ENCODE data around the gene HS3ST6.

The HS3ST6 gene

GRCh38 chr16:1912215-1912543 is 6.0 kb downstream of the HS3ST6 start:
- H3K36me3 ChIP-seq (ENCODE audit: insufficient read depth, low read depth, low read length) = no peaks in the 10 kb centered on the region
- no peaks in the 10 kb centered on the region; the same call in 1 of the 2 replicates for H3K4me1 ChIP-seq (ENCODE audit: insufficient read depth, low read length)
- peaks cover 45% of the 10 kb centered on the region for H3K27me3 ChIP-seq (ENCODE audit: insufficient read depth, low read length)
- H3K9ac ChIP-seq (ENCODE audit: low read depth, low read length) = no peak overlapping the region
- H3K4me3 ChIP-seq (ENCODE audit: low read length) = no peak overlapping the region
- H3K9me3 ChIP-seq (ENCODE audit: insufficient read depth, low read depth, low read length) = no peaks in the 10 kb centered on the region
- no peak overlapping the region for H3K27ac ChIP-seq (ENCODE audit: low read length)

- Histone ChIP-seq H3K4me3 (ENCODE audit: low read length) (no peak overlapping the region), H3K36me3 (ENCODE audit: insufficient read depth, low read depth, low read length) (no peaks in the 10 kb centered on the region), H3K9me3 (ENCODE audit: insufficient read depth, low read depth, low read length) (no peaks in the 10 kb centered on the region), H3K9ac (ENCODE audit: low read depth, low read length) (no peak overlapping the region), H3K27ac (ENCODE audit: low read length) (no peak overlapping the region), H3K4me1 (ENCODE audit: insufficient read depth, low read length) (no peaks in the 10 kb centered on the region; the same call in 1 of the 2 replicates), H3K27me3 (ENCODE audit: insufficient read depth, low read length) (peaks cover 42% of the 10 kb centered on the region)
Observed at GRCh38 chr16:1911467-1912214, 6.6 kb downstream of the HS3ST6 start.

- Histone ChIP-seq H3K4me3 (ENCODE audit: low read length) (no peak overlapping the region), H3K4me1 (ENCODE audit: insufficient read depth, low read length) (no peaks in the 10 kb centered on the region; the same call in 1 of the 2 replicates), H3K9ac (ENCODE audit: low read depth, low read length) (no peak overlapping the region), H3K9me3 (ENCODE audit: insufficient read depth, low read depth, low read length) (no peaks in the 10 kb centered on the region), H3K36me3 (ENCODE audit: insufficient read depth, low read depth, low read length) (no peaks in the 10 kb centered on the region), H3K27ac (ENCODE audit: low read length) (no peak overlapping the region), H3K27me3 (ENCODE audit: insufficient read depth, low read length) (peaks cover 28% of the 10 kb centered on the region)
Observed at GRCh38 chr16:1909561-1910231, 8.5 kb downstream of the HS3ST6 start.

DNA sequence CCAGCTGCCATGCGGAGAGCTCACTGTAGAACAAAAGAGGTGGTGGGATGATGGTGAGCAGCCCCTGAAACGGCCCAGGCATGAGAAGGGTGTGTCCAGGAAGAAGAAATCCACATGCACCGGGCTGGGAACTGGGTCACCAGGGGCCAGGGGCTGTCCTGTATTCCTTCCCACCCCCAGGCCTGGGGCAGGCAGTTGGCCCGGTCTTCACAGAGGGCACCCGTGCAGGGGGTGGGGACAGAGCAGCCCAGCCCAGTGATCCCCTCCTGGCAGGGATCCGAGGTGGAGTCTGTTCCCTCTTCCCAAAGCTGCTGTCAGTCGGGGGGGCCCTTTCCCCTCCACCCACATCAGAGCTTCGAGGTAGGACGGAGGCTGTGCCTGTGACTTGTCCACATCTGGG is 9.2 kb downstream of the HS3ST6 start:
- no peak overlapping the region for H3K4me3 ChIP-seq (ENCODE audit: low read length)
- no peaks in the 10 kb centered on the region for H3K4me1 ChIP-seq (ENCODE audit: insufficient read depth, low read length)
- no peaks in the 10 kb centered on the region for H3K9me3 ChIP-seq (ENCODE audit: insufficient read depth, low read depth, low read length)
- H3K27me3 ChIP-seq (ENCODE audit: insufficient read depth, low read length) = peaks cover 21% of the 10 kb centered on the region
- no peak overlapping the region for H3K27ac ChIP-seq (ENCODE audit: low read length)
- no peaks in the 10 kb centered on the region for H3K36me3 ChIP-seq (ENCODE audit: insufficient read depth, low read depth, low read length)
- H3K9ac ChIP-seq (ENCODE audit: low read depth, low read length) = no peak overlapping the region

DNA sequence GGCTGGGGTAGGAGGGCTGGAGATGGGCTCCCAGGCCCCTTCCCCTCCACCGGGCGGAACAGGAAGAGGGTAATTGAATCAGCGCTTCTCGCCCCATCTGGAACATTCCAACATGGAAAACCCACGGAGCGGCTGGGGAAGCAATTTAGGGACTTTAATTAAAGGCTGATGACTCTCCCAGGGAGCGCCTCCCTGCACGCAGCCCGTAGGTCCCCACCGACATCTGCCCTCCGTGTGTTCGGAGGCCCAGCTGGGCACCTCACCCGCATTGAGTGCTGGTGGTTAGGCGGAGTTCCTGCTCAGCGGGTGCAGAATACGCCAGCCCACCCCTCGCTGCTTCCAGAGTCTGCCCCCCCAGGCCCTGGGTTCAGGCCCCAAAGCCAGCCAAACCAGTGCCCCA is 10.0 kb downstream of the HS3ST6 start:
- no peaks in the 10 kb centered on the region for H3K4me1 ChIP-seq (ENCODE audit: insufficient read depth, low read length)
- H3K4me3 ChIP-seq (ENCODE audit: low read length) = no peak overlapping the region
- H3K9me3 ChIP-seq (ENCODE audit: insufficient read depth, low read depth, low read length) = no peaks in the 10 kb centered on the region
- H3K36me3 ChIP-seq (ENCODE audit: insufficient read depth, low read depth, low read length) = no peaks in the 10 kb centered on the region
- H3K27ac ChIP-seq (ENCODE audit: low read length) = no peak overlapping the region
- H3K27me3 ChIP-seq (ENCODE audit: insufficient read depth, low read length) = peaks cover 15% of the 10 kb centered on the region
- no peak overlapping the region for H3K9ac ChIP-seq (ENCODE audit: low read depth, low read length)

- Histone ChIP-seq H3K36me3 (ENCODE audit: insufficient read depth, low read depth, low read length) (no peaks in the 10 kb centered on the region), H3K4me1 (ENCODE audit: insufficient read depth, low read length) (no peaks in the 10 kb centered on the region), H3K4me3 (ENCODE audit: low read length) (no peak overlapping the region), H3K9ac (ENCODE audit: low read depth, low read length) (no peak overlapping the region), H3K27me3 (ENCODE audit: insufficient read depth, low read length) (peaks cover 15% of the 10 kb centered on the region), H3K27ac (ENCODE audit: low read length) (no peak overlapping the region), H3K9me3 (ENCODE audit: insufficient read depth, low read depth, low read length) (no peaks in the 10 kb centered on the region)
Observed at GRCh38 chr16:1907226-1907860, 10.9 kb downstream of the HS3ST6 start.

DNA sequence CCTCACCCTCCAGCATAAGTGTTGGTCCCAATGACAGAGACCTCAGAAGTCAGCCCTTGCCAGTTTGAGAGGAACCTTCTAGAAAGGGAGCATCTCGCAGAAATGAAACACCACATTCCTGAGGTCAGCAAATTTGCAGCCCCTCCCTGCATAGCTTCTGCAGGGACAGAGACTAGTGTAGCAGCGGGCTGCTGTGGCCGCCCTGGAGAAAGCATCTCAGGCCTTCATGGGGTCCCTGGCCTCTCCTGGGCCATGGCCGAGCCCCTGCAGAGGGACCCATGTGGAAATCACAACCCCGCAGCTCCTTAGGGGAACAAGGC is 11.4 kb downstream of the HS3ST6 start:
- no peaks in the 10 kb centered on the region for H3K4me1 ChIP-seq (ENCODE audit: insufficient read depth, low read length)
- H3K27ac ChIP-seq (ENCODE audit: low read length) = no peak overlapping the region
- no peak overlapping the region for H3K9ac ChIP-seq (ENCODE audit: low read depth, low read length)
- no peaks in the 10 kb centered on the region for H3K9me3 ChIP-seq (ENCODE audit: insufficient read depth, low read depth, low read length)
- H3K27me3 ChIP-seq (ENCODE audit: insufficient read depth, low read length) = peaks cover 15% of the 10 kb centered on the region
- H3K4me3 ChIP-seq (ENCODE audit: low read length) = no peak overlapping the region
- no peaks in the 10 kb centered on the region for H3K36me3 ChIP-seq (ENCODE audit: insufficient read depth, low read depth, low read length)

DNA sequence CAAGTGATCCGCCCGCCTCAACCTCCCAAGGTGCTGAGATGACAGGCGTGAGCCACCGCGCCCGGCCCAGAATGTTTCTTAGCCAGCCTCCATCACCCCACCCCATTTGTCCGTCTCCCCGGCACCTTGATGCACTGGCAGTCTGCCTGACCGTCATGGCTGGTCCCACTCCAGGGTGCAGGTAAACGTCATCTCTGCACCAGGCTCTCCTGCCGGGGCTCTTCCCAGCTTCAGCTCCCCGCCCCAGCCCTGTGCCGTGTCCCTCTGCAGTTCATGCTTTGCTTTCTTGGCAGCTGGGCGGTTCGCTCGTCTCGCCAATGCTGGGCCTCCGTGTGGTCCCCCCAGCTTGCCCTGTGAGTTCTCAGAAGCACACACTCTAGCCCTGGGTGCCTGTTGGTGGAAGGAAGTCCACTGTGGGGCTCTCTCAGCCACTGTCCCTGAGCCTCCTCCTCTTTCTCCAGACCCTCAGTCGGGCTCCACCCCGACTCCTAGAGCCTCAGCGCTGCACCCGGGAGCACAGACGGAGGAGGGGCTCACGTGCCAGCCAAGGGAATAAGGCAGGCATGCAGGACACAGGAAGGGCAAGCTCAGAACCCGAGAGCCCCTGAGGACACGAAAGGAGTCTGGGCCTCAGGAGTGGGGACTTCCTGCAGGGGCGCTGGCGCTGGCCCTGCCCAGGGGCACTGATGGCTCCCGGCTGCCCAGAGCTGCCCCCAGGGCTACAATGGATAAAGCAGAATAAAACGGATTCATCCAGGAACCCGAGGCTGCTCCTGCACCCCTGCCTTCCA is 12.0 kb downstream of the HS3ST6 start:
- Histone ChIP-seq H3K9ac (ENCODE audit: low read depth, low read length) (no peak overlapping the region), H3K27me3 (ENCODE audit: insufficient read depth, low read length) (peaks cover 15% of the 10 kb centered on the region), H3K27ac (ENCODE audit: low read length) (no peak overlapping the region), H3K4me3 (ENCODE audit: low read length) (no peak overlapping the region), H3K9me3 (ENCODE audit: insufficient read depth, low read depth, low read length) (no peaks in the 10 kb centered on the region), H3K4me1 (ENCODE audit: insufficient read depth, low read length) (no peaks in the 10 kb centered on the region), H3K36me3 (ENCODE audit: insufficient read depth, low read depth, low read length) (no peaks in the 10 kb centered on the region)

DNA sequence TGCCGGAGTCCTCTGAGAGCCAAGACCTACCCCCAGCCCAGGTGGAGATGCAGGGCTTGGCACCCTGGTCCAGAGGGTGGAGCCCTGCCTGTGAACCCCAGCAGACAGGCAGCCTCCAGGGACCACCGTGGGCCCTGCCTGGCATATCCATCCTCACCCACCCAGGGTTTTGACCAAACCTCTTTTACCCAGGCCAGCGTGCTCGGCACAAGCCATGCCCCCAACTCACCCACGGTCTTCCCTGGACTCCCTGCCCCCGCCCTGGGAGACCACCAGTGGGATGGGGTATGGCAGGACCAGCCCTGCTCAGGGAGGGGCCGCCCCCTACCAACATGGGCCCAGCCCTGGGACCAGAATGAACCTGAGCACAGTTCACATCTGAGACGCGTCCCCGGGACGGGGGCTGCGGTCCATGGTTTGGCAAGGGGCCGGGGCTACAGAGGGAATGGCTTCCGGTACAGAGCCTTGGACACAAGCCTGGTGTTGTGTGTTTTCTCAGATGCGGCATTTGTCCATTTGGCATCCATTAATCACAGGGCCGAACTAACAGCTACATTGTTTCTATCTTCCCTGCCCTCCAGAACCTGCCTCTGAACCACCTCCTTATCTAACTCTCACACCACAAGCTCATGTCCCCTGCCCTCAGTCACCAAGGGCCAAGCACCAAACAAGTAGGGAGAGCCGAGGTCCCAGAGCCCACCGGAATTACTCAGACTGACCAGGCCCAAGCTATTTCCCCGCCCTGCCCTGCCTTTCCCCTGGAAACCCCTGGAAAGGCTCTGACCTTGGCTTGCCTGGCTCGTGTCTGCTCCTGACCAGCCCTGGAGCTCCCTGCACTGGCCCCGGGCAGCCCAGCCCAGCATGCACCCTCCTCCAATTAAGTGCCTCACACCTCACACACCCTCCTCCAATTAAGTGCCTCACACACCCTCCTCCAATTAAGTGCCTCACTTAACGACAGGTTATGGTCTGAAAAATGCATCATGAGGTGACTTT is 14.1 kb downstream of the HS3ST6 start:
- Histone ChIP-seq H3K9me3 (ENCODE audit: insufficient read depth, low read depth, low read length) (no peaks in the 10 kb centered on the region), H3K27me3 (ENCODE audit: insufficient read depth, low read length) (peaks cover 15% of the 10 kb centered on the region), H3K4me1 (ENCODE audit: insufficient read depth, low read length) (no peaks in the 10 kb centered on the region), H3K9ac (ENCODE audit: low read depth, low read length) (no peak overlapping the region), H3K27ac (ENCODE audit: low read length) (no peak overlapping the region), H3K4me3 (ENCODE audit: low read length) (no peak overlapping the region), H3K36me3 (ENCODE audit: insufficient read depth, low read depth, low read length) (no peaks in the 10 kb centered on the region)

GRCh38 chr16:1903220-1903574 is 15.0 kb downstream of the HS3ST6 start:
- no peak overlapping the region for H3K9ac ChIP-seq (ENCODE audit: low read depth, low read length)
- H3K27me3 ChIP-seq (ENCODE audit: insufficient read depth, low read length) = 0 out of 2 replicates have a peak, but pooled peaks cover 9% of the 10 kb centered on the region
- no peak overlapping the region for H3K4me3 ChIP-seq (ENCODE audit: low read length)
- H3K9me3 ChIP-seq (ENCODE audit: insufficient read depth, low read depth, low read length) = no peaks in the 10 kb centered on the region
- H3K4me1 ChIP-seq (ENCODE audit: insufficient read depth, low read length) = no peaks in the 10 kb centered on the region
- H3K27ac ChIP-seq (ENCODE audit: low read length) = no peak overlapping the region
- no peaks in the 10 kb centered on the region for H3K36me3 ChIP-seq (ENCODE audit: insufficient read depth, low read depth, low read length)

Measured in iPS-20b (cell line).